NCI-H128 (cell line): Measurements from ENCODE around the gene HNRNPA1.
"Not testable (repeated sequence)": the region's sequence is repeated elsewhere in the genome, so short reads cannot be mapped to it uniquely, and the experiment has no call there.

Experiments used
- DNase-seq: peaks from one replicate; lab custom pipeline; 2025; ENCODE audit not compliant: unreplicated experiment; lab: John Stamatoyannopoulos, UW

Gene HNRNPA1

DNA sequence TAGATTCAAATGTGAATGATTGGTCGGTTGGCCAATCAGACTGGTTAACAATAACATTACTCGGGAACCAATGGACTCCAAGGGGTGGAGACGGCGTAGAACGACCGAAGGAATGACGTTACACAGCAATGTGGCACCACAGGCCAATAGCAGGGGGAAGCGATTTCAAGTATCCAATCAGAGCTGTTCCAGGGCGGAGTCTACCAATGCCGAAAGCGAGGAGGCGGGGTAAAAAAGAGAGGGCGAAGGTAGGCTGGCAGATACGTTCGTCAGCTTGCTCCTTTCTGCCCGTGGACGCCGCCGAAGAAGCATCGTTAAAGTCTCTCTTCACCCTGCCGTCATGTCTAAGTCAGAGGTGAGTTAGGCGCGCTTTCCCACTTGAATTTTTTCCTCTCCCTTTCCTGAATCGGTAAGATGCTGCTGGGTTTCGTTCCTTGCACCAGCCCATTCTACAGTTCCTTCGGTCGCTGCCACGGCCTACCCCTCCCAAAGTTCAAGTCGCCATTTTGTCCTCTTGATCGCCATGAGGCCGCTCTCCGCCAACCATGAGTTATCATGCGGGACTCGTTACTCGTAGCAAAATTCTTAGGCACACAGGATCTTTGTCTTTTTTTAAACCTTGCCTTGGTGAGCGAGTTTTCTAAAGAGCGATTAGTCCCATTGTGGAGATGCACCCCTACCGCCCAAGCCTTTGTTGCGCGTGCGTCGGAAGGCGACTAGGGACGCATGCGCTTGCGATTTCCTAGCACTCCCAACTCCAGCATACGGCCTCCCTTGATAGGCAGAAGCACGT lies at the start of gene HNRNPA1:
HNRNPA1 (plus strand) TSS at position 259 of the 793 bp plus-strand sequence; CDS start at position 341, 82 bp downstream.
- peak; percentile 98 for DNase-seq

- not testable (repeated sequence) for DNase-seq
These were observed 49.3 kb upstream of the HNRNPA1 start for GRCh38 chr12:54231269-54231668.

- no peak for DNase-seq
These were observed 47.7 kb upstream of the HNRNPA1 start for GRCh38 chr12:54232790-54233189.

DNA sequence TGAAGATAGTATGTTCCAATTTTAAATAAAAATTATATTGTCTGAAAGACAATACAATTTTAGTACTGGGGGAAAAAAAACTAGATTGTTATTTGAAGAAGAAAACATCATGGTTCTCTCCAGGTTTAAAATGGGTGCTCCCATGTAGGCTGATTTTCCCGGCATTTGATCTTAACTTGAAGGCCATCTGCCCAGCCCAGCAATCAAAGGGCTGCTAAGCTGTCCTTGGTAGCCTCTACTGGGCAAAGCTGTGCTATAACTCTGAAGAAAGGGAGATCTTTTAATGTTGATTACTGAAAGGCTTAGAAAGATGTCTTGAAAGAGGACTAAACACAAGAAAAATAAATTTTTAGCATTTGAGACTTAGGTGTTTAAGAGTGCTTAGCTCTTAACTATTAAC lies 42.0 kb upstream of the HNRNPA1 start:
- DNase-seq: no peak

GRCh38 chr12:54239620-54240019 lies 40.9 kb upstream of the HNRNPA1 start:
- no peak for DNase-seq

GRCh38 chr12:54240129-54240528 lies 40.4 kb upstream of the HNRNPA1 start:
- DNase-seq: no peak

- no peak for DNase-seq
These were observed 39.4 kb upstream of the HNRNPA1 start for GRCh38 chr12:54240971-54241588.

DNA sequence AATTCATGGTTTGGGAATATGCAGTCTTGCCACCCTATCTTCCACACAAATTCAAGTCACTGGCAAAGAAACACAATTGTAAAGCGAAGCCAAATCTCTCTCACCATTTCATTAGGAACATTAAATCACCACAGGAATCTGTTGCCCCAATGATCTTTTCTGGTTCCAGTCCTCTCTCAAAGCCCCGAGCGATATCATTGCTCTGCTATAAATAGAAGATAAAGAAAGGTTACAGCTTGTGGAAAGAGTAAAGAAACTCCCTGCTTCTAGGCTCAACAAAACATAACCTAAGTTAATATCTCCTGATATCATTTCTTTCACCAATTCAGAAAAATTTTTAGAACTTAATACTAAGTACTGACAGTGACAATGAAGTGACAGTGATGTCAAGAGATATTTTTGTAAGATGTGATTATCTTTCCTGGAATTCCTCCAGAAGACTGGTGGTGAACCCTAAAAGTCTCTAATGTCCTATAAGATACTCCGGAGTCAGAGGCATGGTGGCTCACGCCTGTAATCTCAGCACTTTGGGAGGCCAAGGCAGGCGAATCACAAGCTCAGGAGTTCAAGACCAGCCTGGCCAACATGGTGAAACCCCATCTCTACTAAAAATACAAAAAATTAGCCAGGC lies 34.4 kb upstream of the HNRNPA1 start:
- no peak for DNase-seq

- DNase-seq: no peak
These were observed 31.0 kb upstream of the HNRNPA1 start for GRCh38 chr12:54249489-54249888.

- DNase-seq: no peak
These were observed 28.8 kb upstream of the HNRNPA1 start for GRCh38 chr12:54251667-54252284.

- no peak for DNase-seq
These were observed 27.3 kb upstream of the HNRNPA1 start for GRCh38 chr12:54253240-54253639.

- no peak for DNase-seq
These were observed 23.2 kb upstream of the HNRNPA1 start for GRCh38 chr12:54257332-54257731.

DNA sequence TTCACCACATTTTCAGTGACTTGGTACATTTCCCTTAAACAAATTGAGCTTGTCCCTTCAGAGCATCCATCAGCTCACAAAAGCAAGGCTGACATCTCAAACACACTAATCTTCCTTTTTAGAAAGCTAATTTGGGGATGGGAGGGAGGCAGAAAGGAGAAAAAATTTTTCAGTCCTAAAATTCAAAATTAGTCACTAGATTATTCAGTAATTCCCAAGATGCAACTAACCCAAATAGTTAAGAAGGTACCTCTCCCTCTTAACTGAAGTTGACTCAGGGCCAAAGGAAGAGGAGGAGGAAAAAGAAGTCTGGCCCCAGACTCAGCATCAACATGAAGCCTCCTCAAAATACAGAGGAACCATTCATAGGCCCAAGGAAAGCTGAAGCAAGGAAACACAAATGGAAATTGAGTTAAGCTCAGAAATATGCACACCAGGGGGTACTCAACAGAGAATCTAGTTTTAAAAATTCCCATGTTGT lies 22.3 kb upstream of the HNRNPA1 start:
- no peak for DNase-seq

- peak; percentile 63 for DNase-seq
These were observed 21.1 kb upstream of the HNRNPA1 start for GRCh38 chr12:54259194-54260011.

DNA sequence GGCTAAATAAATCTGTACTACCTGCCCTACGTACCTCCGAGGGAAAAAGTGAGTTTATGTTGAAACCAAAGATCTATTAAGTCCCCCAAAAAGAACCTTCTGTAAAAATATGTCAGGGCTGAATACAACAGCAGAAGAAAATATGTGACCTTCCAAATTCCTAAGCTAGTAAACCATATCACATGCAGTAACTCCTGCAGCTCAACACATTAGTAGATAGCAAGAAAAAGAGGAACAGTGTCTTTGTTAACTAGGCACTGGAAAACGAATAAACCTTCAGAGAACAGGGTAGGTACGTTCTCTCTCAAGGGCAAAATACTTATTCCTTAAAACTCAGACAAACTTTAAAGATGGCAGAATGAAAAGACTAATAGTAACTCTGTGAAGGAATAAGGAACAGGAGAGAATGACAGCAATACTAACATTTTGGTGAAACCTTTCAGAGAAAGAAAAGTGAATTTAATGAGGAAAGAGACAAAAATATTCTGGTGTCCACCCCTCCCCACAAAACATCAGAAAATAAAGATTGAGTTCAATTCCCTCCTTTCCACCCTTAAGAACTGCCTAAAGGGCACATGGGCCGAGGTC lies 18.6 kb upstream of the HNRNPA1 start:
- no peak for DNase-seq

- no peak for DNase-seq
These were observed 18.1 kb upstream of the HNRNPA1 start for GRCh38 chr12:54262403-54262925.

DNA sequence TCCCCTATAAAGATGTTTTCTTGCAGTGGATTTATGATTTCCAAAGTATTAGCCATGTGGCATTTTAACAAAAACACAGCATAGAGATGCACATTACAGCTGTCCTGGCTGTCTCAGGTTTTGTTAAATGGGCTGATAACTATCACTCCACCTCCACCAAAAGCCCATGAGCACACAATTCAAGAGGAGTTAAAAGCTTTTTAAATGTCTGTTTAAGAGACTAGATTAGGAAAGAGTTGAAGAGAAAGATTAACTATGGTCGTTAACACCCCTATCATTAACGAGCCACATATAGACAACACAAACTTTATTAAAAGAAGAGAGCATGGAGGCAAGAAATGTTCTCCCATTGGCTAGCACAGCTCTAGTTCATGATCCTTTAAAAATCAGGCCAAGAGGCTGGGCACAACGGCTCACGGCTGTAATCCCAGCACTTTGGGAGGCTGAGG lies 15.1 kb upstream of the HNRNPA1 start:
- no peak for DNase-seq

DNA sequence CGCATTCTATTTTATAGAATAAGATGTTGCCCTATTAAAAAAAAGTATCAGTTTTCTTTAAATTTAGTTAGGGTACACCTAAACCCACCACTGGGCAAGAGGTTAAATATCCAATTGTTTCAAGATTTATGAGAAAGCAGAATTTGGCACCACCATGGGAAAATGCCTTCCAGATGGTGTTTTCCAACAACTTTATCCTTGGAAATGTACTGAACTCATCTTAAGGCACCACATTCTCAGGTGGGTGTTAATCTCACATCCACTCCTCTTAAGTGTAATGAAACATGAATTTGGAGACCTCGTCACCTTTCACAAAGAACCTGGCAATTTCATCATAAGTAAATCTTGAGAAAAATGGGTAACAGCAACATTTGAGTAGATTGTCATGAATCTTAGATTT lies 13.7 kb upstream of the HNRNPA1 start:
- no peak for DNase-seq

GRCh38 chr12:54270345-54270744 lies 10.2 kb upstream of the HNRNPA1 start:
- no peak for DNase-seq

GRCh38 chr12:54272214-54272613 lies 8.3 kb upstream of the HNRNPA1 start:
- no peak for DNase-seq
